Measurements from ENCODE around the gene STAT3.

STAT3 gene

GRCh38 chr17:42337442-42337841 lies 50.8 kb downstream of the STAT3 start:
- no peak for TF ChIP-seq CTCF (conservative IDR thresholded peaks at IDR 0.05; ENCODE audit: control insufficient read depth, insufficient read depth, low read depth, low read length)
- peak; percentile 79 for DNase-seq (ENCODE audit: low read depth)
- H3K4me3 ChIP-seq (ENCODE audit: control insufficient read depth, low read depth, low read length): no peak overlapping the region

GRCh38 chr17:42334677-42335076 lies 53.6 kb downstream of the STAT3 start:
- DNase-seq (ENCODE audit: low read depth): no peak
- peak; percentile 15 for TF ChIP-seq CTCF (conservative IDR thresholded peaks at IDR 0.05; ENCODE audit: control insufficient read depth, insufficient read depth, low read depth, low read length)
- H3K4me3 ChIP-seq (ENCODE audit: control insufficient read depth, low read depth, low read length): no peak overlapping the region

GRCh38 chr17:42333053-42333452 lies 55.2 kb downstream of the STAT3 start:
- no peak for DNase-seq (ENCODE audit: low read depth)
- no peak for TF ChIP-seq CTCF (conservative IDR thresholded peaks at IDR 0.05; ENCODE audit: control insufficient read depth, insufficient read depth, low read depth, low read length)
- no peak overlapping the region for H3K4me3 ChIP-seq (ENCODE audit: control insufficient read depth, low read depth, low read length)

GRCh38 chr17:42329025-42329976 lies 58.9 kb downstream of the STAT3 start:
- peak; percentile 63 for DNase-seq (ENCODE audit: low read depth)
- no peak for TF ChIP-seq CTCF (conservative IDR thresholded peaks at IDR 0.05; ENCODE audit: control insufficient read depth, insufficient read depth, low read depth, low read length)
- no peak overlapping the region for H3K4me3 ChIP-seq (ENCODE audit: control insufficient read depth, low read depth, low read length)

GRCh38 chr17:42325026-42325425 lies 63.2 kb downstream of the STAT3 start:
- TF ChIP-seq CTCF (conservative IDR thresholded peaks at IDR 0.05; ENCODE audit: control insufficient read depth, insufficient read depth, low read depth, low read length): no peak
- no peak overlapping the region for H3K4me3 ChIP-seq (ENCODE audit: control insufficient read depth, low read depth, low read length)
- DNase-seq (ENCODE audit: low read depth): peak; percentile 79

- DNase-seq (ENCODE audit: low read depth): no peak
- H3K4me3 ChIP-seq (ENCODE audit: control insufficient read depth, low read depth, low read length): no peak overlapping the region
- TF ChIP-seq CTCF (conservative IDR thresholded peaks at IDR 0.05; ENCODE audit: control insufficient read depth, insufficient read depth, low read depth, low read length): no peak
Observed at GRCh38 chr17:42323268-42323773, 64.9 kb downstream of the STAT3 start.

Measured in fibroblast of mammary gland (primary cell).